HepG2 (cell line): ENCODE results near the gene BCL2L2. TPM values are rescaled to one million over a fixed set of nuclear protein-coding genes. Genes with fewer than 3 reads are reported as not detected.

Source experiments
- BRD4 ChIP-seq: sonication (generic); formaldehyde crosslinking; IDR thresholded peaks from 2 replicates; pipeline ENCODE4 v1.4.0; 2020; ENCODE audit warnings: missing genetic modification reagents
- CSRNP1 ChIP-seq: sonication (generic); formaldehyde crosslinking; IDR thresholded peaks from 2 replicates; pipeline ENCODE4 v1.8.1; 2023; ENCODE audit warnings: mild to moderate bottlenecking, missing genetic modification reagents
- LCORL ChIP-seq, 2 experiments: fragments of 450-650 bp in 1 of 2; sonication (generic) in 1 of 2; formaldehyde crosslinking in 1 of 2; IDR thresholded peaks; 2 replicates each; pipeline versions ENCODE4 v1.5.0 to v1.6.1; 2017 to 2020; ENCODE audit warnings: antibody characterized with exemption in 1 of 2, missing genetic modification reagents in 1 of 2
- MYNN ChIP-seq: sonication (generic); formaldehyde crosslinking; IDR thresholded peaks from 2 replicates; pipeline ENCODE4 v1.4.0; 2020; ENCODE audit warnings: mild to moderate bottlenecking, low read depth, missing genetic modification reagents
- NFAT5 ChIP-seq: sonication (generic); formaldehyde crosslinking; IDR thresholded peaks from 2 replicates; pipeline ENCODE4 v1.4.0; 2020; ENCODE audit warnings: missing genetic modification reagents
- RAD21 ChIP-seq: fragments of 450-650 bp; formaldehyde crosslinking; IDR thresholded peaks from 2 replicates; pipeline ENCODE4 v1.5.0; 2020; ENCODE audit warnings: mild to moderate bottlenecking
- RARG ChIP-seq: sonication (generic); formaldehyde crosslinking; IDR thresholded peaks from 2 replicates; pipeline ENCODE4 v1.4.0; 2020; ENCODE audit warnings: low read depth, mild to moderate bottlenecking, missing genetic modification reagents
- RBM39 ChIP-seq: fragments of 200-400 bp; formaldehyde crosslinking; IDR thresholded peaks from one replicate; pipeline ENCODE4 v1.6.1; 2018; ENCODE audit warnings: antibody characterized with exemption, mild to moderate bottlenecking, low read depth, low read length; ENCODE audit not compliant: poor library complexity, severe bottlenecking
- RNF2 ChIP-seq: fragments of 450-650 bp; conservative IDR thresholded peaks from 2 replicates; pipeline ENCODE4 v1.6.1; 2016; ENCODE audit warnings: low read depth
- SRSF4 ChIP-seq: fragments of 200-400 bp; formaldehyde crosslinking; IDR thresholded peaks from one replicate; pipeline ENCODE4 v1.6.1; 2018; ENCODE audit warnings: mild to moderate bottlenecking, low read depth, low read length, moderate library complexity; ENCODE audit not compliant: poor library complexity, severe bottlenecking
- ZMYM4 ChIP-seq: sonication (generic); formaldehyde crosslinking; IDR thresholded peaks from 2 replicates; pipeline ENCODE4 v1.8.1; 2023; ENCODE audit warnings: mild to moderate bottlenecking, missing genetic modification reagents
- ZNF136 ChIP-seq: sonication (generic); formaldehyde crosslinking; IDR thresholded peaks from 2 replicates; pipeline ENCODE4 v1.8.1; 2022; ENCODE audit warnings: low read depth, mild to moderate bottlenecking, moderate library complexity, missing genetic modification reagents
- ZNF558 ChIP-seq: sonication (generic); formaldehyde crosslinking; IDR thresholded peaks from 2 replicates; pipeline ENCODE4 v1.9.0; 2022; ENCODE audit warnings: mild to moderate bottlenecking, missing genetic modification reagents, borderline replicate concordance
- ZNF589 ChIP-seq: sonication (generic); formaldehyde crosslinking; conservative IDR thresholded peaks from 2 replicates; pipeline ENCODE4 v1.8.0; 2022; ENCODE audit warnings: mild to moderate bottlenecking, moderate library complexity, missing genetic modification reagents
- ZNF652 ChIP-seq: IDR thresholded peaks from 2 replicates; pipeline ENCODE4 v1.6.1; 2016; ENCODE audit warnings: low read depth, borderline replicate concordance
- ZSCAN25 ChIP-seq: sonication (generic); formaldehyde crosslinking; IDR thresholded peaks from 2 replicates; pipeline ENCODE4 v1.8.0; 2022; ENCODE audit warnings: mild to moderate bottlenecking, missing genetic modification reagents
- polyA plus RNA-seq, 8 experiments: library from polyadenylated mRNA; depleted of rRNA in 3 of 8; stranded (reverse) in 7 of 8; unstranded in 1 of 8; fragments of >200 nt; fragmentation: Illumina TruSeq in 4 of 8; extraction: Trizol in 4 of 8; gene quantifications; 2 replicates each; pipeline versions ENCODE4 v1.2.1 to v1.2.3, GENCODE V29; 2011 to 2016; ENCODE audit warnings: low read depth in 4 of 8, missing spikeins in 1 of 8, mixed read lengths in 1 of 8; ENCODE audit not compliant: insufficient read depth in 1 of 8
- total RNA-seq, 5 experiments: library from RNA; depleted of rRNA; stranded (reverse); fragments of >200 nt; fragmentation: Illumina TruSeq; extraction: Trizol; gene quantifications; 2 replicates each; pipeline ENCODE4 v1.2.3, GENCODE V29; 2016; ENCODE audit warnings: low read depth in 1 of 5

BCL2L2 gene
- total and polyA plus RNA-seq, 2 of the 13 experiments (the other 11 are each of a cell fraction or from before 2014, with no cell fraction given), result 28.1 to 49.8 TPM

- TF ChIP-seq NFAT5 (CRISPR knock-in tag) (no peak), RARG (CRISPR knock-in tag) (peak; percentile 92; the same call in 1 of the 2 replicates), ZNF136 (CRISPR knock-in tag) (peak; percentile 81), CSRNP1 (peak; percentile 15; the same call in 1 of the 2 replicates), MYNN (CRISPR knock-in tag) (peak; percentile 70; the same call in 1 of the 2 replicates), ZNF558 (peak; percentile 69; the same call in 1 of the 2 replicates), RNF2 (peak; percentile 54; the same call in 1 of the 2 replicates), LCORL (IDR thresholded peaks at IDR 0.05) (no peak), LCORL (CRISPR knock-in tag; IDR thresholded peaks at IDR 0.05) (peak; percentile 96), ZNF589 (CRISPR knock-in tag) (no peak), ZMYM4 (CRISPR knock-in tag) (peak; percentile 94), ZSCAN25 (peak; percentile 72), RBM39 (peak; percentile 97), RAD21 (CRISPR knock-in tag) (no peak; the same call in 1 of the 2 replicates), ZNF652 (CRISPR knock-in tag) (no peak; the same call in 1 of the 2 replicates), SRSF4 (no peak), BRD4 (CRISPR knock-in tag) (peak; percentile 89)
These were observed 20.4 kb upstream of the BCL2L2 start, which contains the start of gene HOMEZ (continued) for GRCh38 chr14:23286020-23286901.
